Calu3 (cell line): ENCODE measurements around the gene MBD6. TPM values are rescaled to one million over a fixed set of nuclear protein-coding genes. Genes with fewer than 3 reads are reported as not detected.

Source experiments
- BruUV-seq: library from RNA; stranded (reverse); fragments of 400-500 nt; replicated peaks from 2 replicates; lab custom pipeline; 2021; lab: Mats Ljungman, UMichigan
- CTCF ChIA-PET: fragments of 300-600 bp; sonication (Branson Sonifier 250); formaldehyde crosslinking; loops from one replicate; lab custom pipeline; 2022; ENCODE audit warnings: antibody characterized with exemption; lab: Charles Lee
- DNase-seq: peaks from one replicate; pipeline ENCODE4 v3.0.0; 2022
- H3K27ac Mint-ChIP-seq: one replicate; pipeline ENCODE4 v1.8.0; 2022; ENCODE audit warnings: mixed read lengths; ENCODE audit not compliant: unreplicated experiment
- H3K27me3 Mint-ChIP-seq: one replicate; pipeline ENCODE4 v1.8.0; 2022; ENCODE audit warnings: mixed read lengths; ENCODE audit not compliant: unreplicated experiment
- H3K36me3 Mint-ChIP-seq: one replicate; pipeline ENCODE4 v1.8.0; 2022; ENCODE audit warnings: mild to moderate bottlenecking, moderate library complexity, mixed read lengths; ENCODE audit not compliant: insufficient read depth, unreplicated experiment
- H3K4me1 Mint-ChIP-seq: one replicate; pipeline ENCODE4 v1.8.0; 2022; ENCODE audit warnings: mild to moderate bottlenecking, low read depth, mixed read lengths; ENCODE audit not compliant: unreplicated experiment
- H3K4me3 Mint-ChIP-seq: one replicate; pipeline ENCODE4 v1.8.0; 2022; ENCODE audit warnings: mild to moderate bottlenecking, low read depth, moderate library complexity, mixed read lengths; ENCODE audit not compliant: unreplicated experiment
- H3K9me3 Mint-ChIP-seq: one replicate; pipeline ENCODE4 v1.8.0; 2022; ENCODE audit warnings: low read depth, mixed read lengths; ENCODE audit not compliant: unreplicated experiment
- CTCF ChIP-seq: fragments of 200-600 bp; IDR thresholded peaks from one replicate; pipeline ENCODE4 v1.8.0; 2022; ENCODE audit warnings: antibody characterized with exemption; ENCODE audit not compliant: unreplicated experiment
- intact Hi-C: fragments of 100-400 bp; cut with micrococcal nuclease; formaldehyde crosslinking; loops from one replicate; pipeline ENCODE4 v1.10.0; 2022; ENCODE audit not compliant: unreplicated experiment
- total RNA-seq: library from RNA; stranded (reverse); gene quantifications from 2 replicates; pipeline ENCODE4 v1.2.3, GENCODE V29; 2022

Gene MBD6
- total RNA-seq, 1 experiment from 2014 or later, result 127 TPM

GRCh38 chr12:57487597-57488401 lies 34.8 kb upstream of the MBD6 start, which contains the start of gene MARS1:
MARS1 (plus strand) TSS chr12:57488068; CDS start chr12:57488091, 23 bp downstream.
- Mint-ChIP-seq H3K27me3 (peaks cover 12% of the 10 kb centered on the region), H3K4me1 (peaks cover 9% of the 10 kb centered on the region), H3K36me3 (peaks cover 52% of the 10 kb centered on the region), H3K27ac (peak within 1 kb of the TSS; percentile 99), H3K4me3 (peak within 1 kb of the TSS; percentile 93), H3K9me3 (no peaks in the 10 kb centered on the region)
- intact Hi-C loops, result no loop called here
- no peak for TF ChIP-seq CTCF
- CTCF ChIA-PET, result interaction anchor here (1.3 kb wide), 1 partner anchor 29 kb away, joined by 5 read pairs; no protein-coding TSS in a partner anchor
- DNase-seq, result peak; percentile 94
- no TSS peak for BruUV-seq

- CTCF ChIA-PET, result interaction anchor here (1.3 kb wide), 1 partner anchor 30 kb away, joined by 5 read pairs; no protein-coding TSS in a partner anchor
- intact Hi-C loops, result no loop called here
- Mint-ChIP-seq H3K36me3 (peaks cover 55% of the 10 kb centered on the region), H3K9me3 (no peaks in the 10 kb centered on the region), H3K27ac (peak overlapping the region; percentile 99), H3K4me1 (peaks cover 9% of the 10 kb centered on the region), H3K4me3 (peak overlapping the region; percentile 93), H3K27me3 (peaks cover 5% of the 10 kb centered on the region)
- BruUV-seq, result TSS peak; percentile 40
- DNase-seq, result no peak
- TF ChIP-seq CTCF, result no peak
Observed at GRCh38 chr12:57488402-57489156, 34.0 kb upstream of the MBD6 start.

- Mint-ChIP-seq H3K27me3 (no peaks in the 10 kb centered on the region), H3K27ac (peak overlapping the region; percentile 99), H3K9me3 (no peaks in the 10 kb centered on the region), H3K36me3 (peaks cover 55% of the 10 kb centered on the region), H3K4me1 (peaks cover 9% of the 10 kb centered on the region), H3K4me3 (peak overlapping the region; percentile 93)
- no peak for DNase-seq
- CTCF ChIA-PET, result no interaction called here
- no TSS peak for BruUV-seq
- intact Hi-C loops, result no loop called here
- TF ChIP-seq CTCF, result no peak
Observed at GRCh38 chr12:57489157-57489641, 33.4 kb upstream of the MBD6 start.

GRCh38 chr12:57490126-57490525 lies 32.5 kb upstream of the MBD6 start:
- CTCF ChIA-PET, result no interaction called here
- no peaks in the 10 kb centered on the region for H3K9me3 Mint-ChIP-seq
- BruUV-seq, result no TSS peak
- DNase-seq, result no peak
- no peak for TF ChIP-seq CTCF
- intact Hi-C loops, result no loop called here
- H3K4me1 Mint-ChIP-seq, result peaks cover 9% of the 10 kb centered on the region
- peaks cover 62% of the 10 kb centered on the region for H3K36me3 Mint-ChIP-seq
- H3K27ac Mint-ChIP-seq, result peak overlapping the region; percentile 99
- H3K4me3 Mint-ChIP-seq, result no peak overlapping the region
- H3K27me3 Mint-ChIP-seq, result no peaks in the 10 kb centered on the region
